HepG2 (cell line): ENCODE results near the gene TMEM9B. TPM values are rescaled to one million over a fixed set of nuclear protein-coding genes. Genes with fewer than 3 reads are reported as not detected.
A peak's percentile ranks its signal among the peaks of the same experiment; 100 is the strongest.

ENCODE experiments used
- ELF3 ChIP-seq: IDR thresholded peaks from 2 replicates; pipeline ENCODE4 v1.6.1; 2016; ENCODE audit warnings: missing genetic modification reagents, missing compliant biosample characterization
- FOXO1 ChIP-seq: sonication (generic); formaldehyde crosslinking; IDR thresholded peaks from 2 replicates; pipeline ENCODE4 v1.4.0; 2020; ENCODE audit warnings: missing genetic modification reagents
- GATAD1 ChIP-seq: IDR thresholded peaks from 2 replicates; pipeline ENCODE4 v1.6.1; 2016; ENCODE audit warnings: missing genetic modification reagents, missing compliant biosample characterization
- JUN ChIP-seq: sonication (generic); formaldehyde crosslinking; IDR thresholded peaks from 2 replicates; pipeline ENCODE4 v1.4.0; 2020; ENCODE audit warnings: mild to moderate bottlenecking, missing genetic modification reagents
- MIER3 ChIP-seq: IDR thresholded peaks from 2 replicates; pipeline ENCODE4 v1.6.1; 2016; ENCODE audit warnings: missing compliant biosample characterization, borderline replicate concordance
- NFATC3 ChIP-seq: sonication (generic); formaldehyde crosslinking; IDR thresholded peaks from 2 replicates; pipeline ENCODE4 v1.5.1; 2020; ENCODE audit warnings: mild to moderate bottlenecking, missing genetic modification reagents
- SIX1 ChIP-seq: sonication (generic); formaldehyde crosslinking; IDR thresholded peaks from 2 replicates; pipeline ENCODE4 v1.4.0; 2020; ENCODE audit warnings: missing genetic modification reagents, borderline replicate concordance
- SPEN ChIP-seq: sonication (generic); formaldehyde crosslinking; IDR thresholded peaks from 2 replicates; pipeline ENCODE4 v1.5.1; 2020; ENCODE audit warnings: low read depth, mild to moderate bottlenecking, missing genetic modification reagents
- ZFY ChIP-seq: sonication (generic); formaldehyde crosslinking; IDR thresholded peaks from 2 replicates; pipeline ENCODE4 v1.4.0; 2020; ENCODE audit warnings: missing genetic modification reagents
- ZNF124 ChIP-seq: sonication (generic); formaldehyde crosslinking; IDR thresholded peaks from 2 replicates; pipeline ENCODE4 v1.4.0; 2020; ENCODE audit warnings: missing genetic modification reagents
- ZNF263 ChIP-seq: sonication (generic); formaldehyde crosslinking; IDR thresholded peaks from 2 replicates; pipeline ENCODE4 v1.4.0; 2020; ENCODE audit warnings: missing genetic modification reagents
- ZNF460 ChIP-seq: sonication (generic); formaldehyde crosslinking; IDR thresholded peaks from 2 replicates; pipeline ENCODE4 v1.5.1; 2020; ENCODE audit warnings: missing genetic modification reagents, mild to moderate bottlenecking, borderline replicate concordance
- ZNF746 ChIP-seq: sonication (generic); formaldehyde crosslinking; IDR thresholded peaks from 2 replicates; pipeline ENCODE4 v1.8.0; 2022; ENCODE audit warnings: mild to moderate bottlenecking, missing genetic modification reagents
- ZNF788 ChIP-seq: sonication (generic); formaldehyde crosslinking; IDR thresholded peaks from 2 replicates; pipeline ENCODE4 v1.5.0; 2020; ENCODE audit warnings: mild to moderate bottlenecking, missing genetic modification reagents, borderline replicate concordance
- ZSCAN31 ChIP-seq: sonication (generic); formaldehyde crosslinking; IDR thresholded peaks from 2 replicates; pipeline ENCODE4 v1.5.0; 2020; ENCODE audit warnings: low read depth, mild to moderate bottlenecking, missing genetic modification reagents
- polyA plus RNA-seq, 8 experiments: library from polyadenylated mRNA; depleted of rRNA in 3 of 8; stranded (reverse) in 7 of 8; unstranded in 1 of 8; fragments of >200 nt; fragmentation: Illumina TruSeq in 4 of 8; extraction: Trizol in 4 of 8; gene quantifications; 2 replicates each; pipeline versions ENCODE4 v1.2.1 to v1.2.3, GENCODE V29; 2011 to 2016; ENCODE audit warnings: low read depth in 4 of 8, missing spikeins in 1 of 8, mixed read lengths in 1 of 8; ENCODE audit not compliant: insufficient read depth in 1 of 8
- total RNA-seq, 5 experiments: library from RNA; depleted of rRNA; stranded (reverse); fragments of >200 nt; fragmentation: Illumina TruSeq; extraction: Trizol; gene quantifications; 2 replicates each; pipeline ENCODE4 v1.2.3, GENCODE V29; 2016; ENCODE audit warnings: low read depth in 1 of 5
- TF ChIP-seq, protein P1 (sequence below): sonication (generic); formaldehyde crosslinking; IDR thresholded peaks from 2 replicates; pipeline ENCODE4 v1.5.1; 2020; ENCODE audit warnings: missing genetic modification reagents, mild to moderate bottlenecking, borderline replicate concordance
- TF ChIP-seq, protein P2 (sequence below): sonication (generic); formaldehyde crosslinking; IDR thresholded peaks from 2 replicates; pipeline ENCODE4 v1.5.0; 2020; ENCODE audit warnings: missing genetic modification reagents
- TF ChIP-seq, protein P3 (sequence below): IDR thresholded peaks from 2 replicates; pipeline ENCODE4 v1.4.0; 2020; ENCODE audit warnings: mild to moderate bottlenecking, missing genetic modification reagents
- TF ChIP-seq, protein P4 (sequence below): sonication (generic); formaldehyde crosslinking; IDR thresholded peaks from 2 replicates; pipeline ENCODE4 v1.5.0; 2020; ENCODE audit warnings: mild to moderate bottlenecking, missing genetic modification reagents

The TMEM9B gene
- total and polyA plus RNA-seq, 2 of the 13 experiments (the other 11 are each of a cell fraction or from before 2014, with no cell fraction given) = 12.4 to 20.8 TPM

DNA sequence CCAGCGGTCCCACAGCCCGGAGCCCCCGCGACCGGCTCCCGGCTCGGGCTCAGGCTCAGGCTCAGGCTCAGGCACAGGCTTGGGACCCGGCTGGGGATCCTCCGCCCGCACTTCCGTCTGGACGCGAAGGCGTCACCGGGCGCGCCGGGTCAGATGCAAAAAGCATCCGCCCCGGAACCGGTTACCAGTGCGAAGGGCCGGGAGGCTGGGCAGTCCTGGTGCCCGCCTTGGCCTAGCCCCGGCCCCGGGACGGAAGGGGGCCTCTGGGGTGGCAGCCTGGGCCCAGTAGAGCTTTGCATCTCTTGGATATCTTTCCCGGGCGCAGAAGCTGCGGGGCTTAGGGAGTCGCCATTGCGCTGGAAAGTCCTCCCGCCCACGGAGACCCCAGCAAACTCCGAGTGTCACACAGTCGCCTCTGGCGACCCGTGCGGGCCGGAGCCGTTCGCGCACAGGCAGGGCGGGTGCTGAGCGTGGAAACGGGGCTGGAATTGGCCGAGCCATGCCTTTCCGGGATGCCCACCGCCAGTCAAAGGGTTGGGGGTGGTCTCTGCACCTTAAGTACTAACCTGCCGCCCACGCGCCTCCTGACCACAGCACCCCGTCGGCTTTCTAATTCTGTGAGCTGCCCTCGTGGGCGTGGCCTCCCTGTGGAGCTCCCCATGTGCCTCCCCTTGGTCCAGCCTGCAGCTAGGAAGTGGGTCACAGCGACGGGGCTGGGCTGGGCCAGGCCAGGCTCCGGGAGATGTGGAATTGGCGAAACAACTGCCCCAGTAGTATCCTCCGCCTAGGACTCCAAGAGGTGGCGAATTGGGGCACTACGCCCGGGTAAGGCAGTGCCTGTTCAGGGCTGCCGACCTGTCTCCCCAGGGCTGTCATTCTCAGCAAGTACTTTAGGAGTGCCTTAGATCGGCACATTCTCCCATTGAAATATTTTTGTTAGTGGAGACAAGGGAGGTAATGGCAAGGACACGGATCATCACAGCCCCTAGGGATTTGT lies at the start of gene TMEM9B (continued):
- TF ChIP-seq GATAD1 (CRISPR knock-in tag) (peak; percentile 95), ZFY (CRISPR knock-in tag) (peak; percentile 99), ELF3 (peak; percentile 60; the same call in 1 of the 2 replicates), ZNF263 (peak; percentile 43), SIX1 (CRISPR knock-in tag) (no peak), MIER3 (CRISPR knock-in tag) (no peak), JUN (CRISPR knock-in tag) (no peak), ZNF124 (CRISPR knock-in tag) (peak; percentile 58; the same call in 1 of the 2 replicates), ZNF746 (CRISPR knock-in tag) (peak; percentile 40), FOXO1 (CRISPR knock-in tag) (peak; percentile 20; the same call in 1 of the 2 replicates), ZSCAN31 (CRISPR knock-in tag) (peak; percentile 61; the same call in 1 of the 2 replicates), NFATC3 (no peak; the same call in 1 of the 2 replicates), ZNF460 (no peak; the same call in 1 of the 2 replicates), ZNF788 (CRISPR knock-in tag) (peak; percentile 70; the same call in 1 of the 2 replicates), SPEN (CRISPR knock-in tag) (peak; percentile 86; the same call in 1 of the 2 replicates)
- TF ChIP-seq, protein P1, sequence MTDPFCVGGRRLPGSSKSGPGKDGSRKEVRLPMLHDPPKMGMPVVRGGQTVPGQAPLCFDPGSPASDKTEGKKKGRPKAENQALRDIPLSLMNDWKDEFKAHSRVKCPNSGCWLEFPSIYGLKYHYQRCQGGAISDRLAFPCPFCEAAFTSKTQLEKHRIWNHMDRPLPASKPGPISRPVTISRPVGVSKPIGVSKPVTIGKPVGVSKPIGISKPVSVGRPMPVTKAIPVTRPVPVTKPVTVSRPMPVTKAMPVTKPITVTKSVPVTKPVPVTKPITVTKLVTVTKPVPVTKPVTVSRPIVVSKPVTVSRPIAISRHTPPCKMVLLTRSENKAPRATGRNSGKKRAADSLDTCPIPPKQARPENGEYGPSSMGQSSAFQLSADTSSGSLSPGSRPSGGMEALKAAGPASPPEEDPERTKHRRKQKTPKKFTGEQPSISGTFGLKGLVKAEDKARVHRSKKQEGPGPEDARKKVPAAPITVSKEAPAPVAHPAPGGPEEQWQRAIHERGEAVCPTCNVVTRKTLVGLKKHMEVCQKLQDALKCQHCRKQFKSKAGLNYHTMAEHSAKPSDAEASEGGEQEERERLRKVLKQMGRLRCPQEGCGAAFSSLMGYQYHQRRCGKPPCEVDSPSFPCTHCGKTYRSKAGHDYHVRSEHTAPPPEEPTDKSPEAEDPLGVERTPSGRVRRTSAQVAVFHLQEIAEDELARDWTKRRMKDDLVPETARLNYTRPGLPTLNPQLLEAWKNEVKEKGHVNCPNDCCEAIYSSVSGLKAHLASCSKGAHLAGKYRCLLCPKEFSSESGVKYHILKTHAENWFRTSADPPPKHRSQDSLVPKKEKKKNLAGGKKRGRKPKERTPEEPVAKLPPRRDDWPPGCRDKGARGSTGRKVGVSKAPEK (CRISPR knock-in tag) = peak; percentile 11; the same call in 1 of the 2 replicates
- TF ChIP-seq, protein P2, sequence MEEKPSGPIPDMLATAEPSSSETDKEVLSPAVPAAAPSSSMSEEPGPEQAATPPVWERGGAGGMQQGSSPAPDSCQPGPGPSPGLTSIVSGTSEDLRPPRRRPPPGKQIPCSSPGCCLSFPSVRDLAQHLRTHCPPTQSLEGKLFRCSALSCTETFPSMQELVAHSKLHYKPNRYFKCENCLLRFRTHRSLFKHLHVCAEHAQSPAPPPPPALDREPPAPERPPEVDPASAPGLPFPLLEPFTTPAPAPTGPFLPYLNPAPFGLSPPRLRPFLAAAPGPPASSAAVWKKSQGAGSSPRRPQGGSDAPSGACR (CRISPR knock-in tag) = 0 out of 2 replicates have a peak, but pooled peaks have one; percentile 52
- TF ChIP-seq, protein P3, sequence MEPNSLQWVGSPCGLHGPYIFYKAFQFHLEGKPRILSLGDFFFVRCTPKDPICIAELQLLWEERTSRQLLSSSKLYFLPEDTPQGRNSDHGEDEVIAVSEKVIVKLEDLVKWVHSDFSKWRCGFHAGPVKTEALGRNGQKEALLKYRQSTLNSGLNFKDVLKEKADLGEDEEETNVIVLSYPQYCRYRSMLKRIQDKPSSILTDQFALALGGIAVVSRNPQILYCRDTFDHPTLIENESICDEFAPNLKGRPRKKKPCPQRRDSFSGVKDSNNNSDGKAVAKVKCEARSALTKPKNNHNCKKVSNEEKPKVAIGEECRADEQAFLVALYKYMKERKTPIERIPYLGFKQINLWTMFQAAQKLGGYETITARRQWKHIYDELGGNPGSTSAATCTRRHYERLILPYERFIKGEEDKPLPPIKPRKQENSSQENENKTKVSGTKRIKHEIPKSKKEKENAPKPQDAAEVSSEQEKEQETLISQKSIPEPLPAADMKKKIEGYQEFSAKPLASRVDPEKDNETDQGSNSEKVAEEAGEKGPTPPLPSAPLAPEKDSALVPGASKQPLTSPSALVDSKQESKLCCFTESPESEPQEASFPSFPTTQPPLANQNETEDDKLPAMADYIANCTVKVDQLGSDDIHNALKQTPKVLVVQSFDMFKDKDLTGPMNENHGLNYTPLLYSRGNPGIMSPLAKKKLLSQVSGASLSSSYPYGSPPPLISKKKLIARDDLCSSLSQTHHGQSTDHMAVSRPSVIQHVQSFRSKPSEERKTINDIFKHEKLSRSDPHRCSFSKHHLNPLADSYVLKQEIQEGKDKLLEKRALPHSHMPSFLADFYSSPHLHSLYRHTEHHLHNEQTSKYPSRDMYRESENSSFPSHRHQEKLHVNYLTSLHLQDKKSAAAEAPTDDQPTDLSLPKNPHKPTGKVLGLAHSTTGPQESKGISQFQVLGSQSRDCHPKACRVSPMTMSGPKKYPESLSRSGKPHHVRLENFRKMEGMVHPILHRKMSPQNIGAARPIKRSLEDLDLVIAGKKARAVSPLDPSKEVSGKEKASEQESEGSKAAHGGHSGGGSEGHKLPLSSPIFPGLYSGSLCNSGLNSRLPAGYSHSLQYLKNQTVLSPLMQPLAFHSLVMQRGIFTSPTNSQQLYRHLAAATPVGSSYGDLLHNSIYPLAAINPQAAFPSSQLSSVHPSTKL (CRISPR knock-in tag) = peak; percentile 58
- TF ChIP-seq, protein P4, sequence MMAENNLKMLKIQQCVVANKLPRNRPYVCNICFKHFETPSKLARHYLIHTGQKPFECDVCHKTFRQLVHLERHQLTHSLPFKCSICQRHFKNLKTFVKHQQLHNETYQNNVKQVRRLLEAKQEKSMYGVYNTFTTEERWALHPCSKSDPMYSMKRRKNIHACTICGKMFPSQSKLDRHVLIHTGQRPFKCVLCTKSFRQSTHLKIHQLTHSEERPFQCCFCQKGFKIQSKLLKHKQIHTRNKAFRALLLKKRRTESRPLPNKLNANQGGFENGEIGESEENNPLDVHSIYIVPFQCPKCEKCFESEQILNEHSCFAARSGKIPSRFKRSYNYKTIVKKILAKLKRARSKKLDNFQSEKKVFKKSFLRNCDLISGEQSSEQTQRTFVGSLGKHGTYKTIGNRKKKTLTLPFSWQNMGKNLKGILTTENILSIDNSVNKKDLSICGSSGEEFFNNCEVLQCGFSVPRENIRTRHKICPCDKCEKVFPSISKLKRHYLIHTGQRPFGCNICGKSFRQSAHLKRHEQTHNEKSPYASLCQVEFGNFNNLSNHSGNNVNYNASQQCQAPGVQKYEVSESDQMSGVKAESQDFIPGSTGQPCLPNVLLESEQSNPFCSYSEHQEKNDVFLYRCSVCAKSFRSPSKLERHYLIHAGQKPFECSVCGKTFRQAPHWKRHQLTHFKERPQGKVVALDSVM = peak; percentile 72; the same call in 1 of the 2 replicates
